Spleen (tissue), 11 donors: ENCODE data around the gene MCEMP1. TPM values are rescaled to one million over a fixed set of nuclear protein-coding genes. Genes with fewer than 3 reads are reported as not detected.
A peak's percentile ranks its signal among the peaks of the same experiment; 100 is the strongest.

Experiments used
- DNase-seq: peaks from one replicate; pipeline ENCODE4 v3.0.0-alpha.2; 2020
- H3K27ac ChIP-seq, 8 donors: fragments of 200-600 bp; sonication (generic) in 7 of 8; 1 replicate in 4 of 8; 2 replicates in 4 of 8; pipeline versions ENCODE4 v1.5.0 to v1.8.0; 2016 to 2021; ENCODE audit warnings: inconsistent platforms in 4 of 8, mild to moderate bottlenecking in 4 of 8, moderate library complexity in 1 of 8
- H3K27me3 ChIP-seq, 7 donors: fragments of 200-600 bp; sonication (generic) in 6 of 7; replicated peaks in 1 of 7; 1 replicate in 4 of 7; 2 replicates in 3 of 7; pipeline versions ENCODE4 v1.5.0 to v1.8.0; 2016 to 2021; ENCODE audit warnings: inconsistent platforms in 3 of 7, mild to moderate bottlenecking in 1 of 7
- H3K36me3 ChIP-seq, 6 donors: fragments of 200-600 bp; sonication (generic) in 5 of 6; 1 replicate in 4 of 6; 2 replicates in 2 of 6; pipeline versions ENCODE4 v1.5.0 to v1.8.0; 2016 to 2021; ENCODE audit warnings: inconsistent platforms in 2 of 6
- H3K4me1 ChIP-seq, 6 donors: fragments of 200-600 bp; sonication (generic) in 5 of 6; 1 replicate in 3 of 6; 2 replicates in 3 of 6; pipeline versions ENCODE4 v1.5.0 to v1.8.0; 2016 to 2021; ENCODE audit warnings: inconsistent platforms in 3 of 6
- H3K4me3 ChIP-seq, 8 donors: fragments of 200-600 bp; sonication (generic) in 7 of 8; 1 replicate in 4 of 8; 2 replicates in 4 of 8; pipeline versions ENCODE4 v1.5.0 to v1.8.0; 2016 to 2021; ENCODE audit warnings: inconsistent platforms in 4 of 8, mild to moderate bottlenecking in 4 of 8, moderate library complexity in 2 of 8
- H3K9me3 ChIP-seq, 8 donors: fragments of 200-600 bp; sonication (generic) in 7 of 8; 1 replicate in 4 of 8; 2 replicates in 4 of 8; pipeline versions ENCODE4 v1.5.0 to v1.8.0; 2016 to 2021; ENCODE audit warnings: inconsistent platforms in 4 of 8
- CTCF ChIP-seq, 11 experiments: fragments of 200-600 bp in 7 of 11; fragments of 450-650 bp in 4 of 11; sonication (generic) in 4 of 11; IDR thresholded peaks in 8 of 11; conservative IDR thresholded peaks in 3 of 11; 1 replicate in 7 of 11; 2 replicates in 4 of 11; pipeline versions ENCODE4 v1.4.0 to v1.8.0; 2016 to 2021; ENCODE audit warnings: antibody characterized with exemption in 11 of 11, inconsistent platforms in 4 of 11, mild to moderate bottlenecking in 1 of 11
- POLR2A ChIP-seq, 3 donors: fragments of 450-650 bp; IDR thresholded peaks; one replicate each; pipeline ENCODE4 v1.5.1; 2017; ENCODE audit warnings: antibody characterized with exemption in 3 of 3, mild to moderate bottlenecking in 1 of 3
- POLR2AphosphoS5 ChIP-seq, 3 donors: sonication (generic); formaldehyde crosslinking; IDR thresholded peaks; one replicate each; pipeline ENCODE4 v1.5.1; 2017; ENCODE audit warnings: antibody characterized with exemption in 3 of 3
- WGBS, 5 donors: extraction: QIAGEN DNeasy Blood & Tissue Kit in 3 of 5; methylation state at CpG; one replicate each; pipeline versions ENCODE4 v1.1.5 to v1.1.7; 2013 to 2018; 5-methylcytosine and 5-hydroxymethylcytosine counted together
- intact Hi-C: fragments of 100-400 bp; cut with DNase I; formaldehyde crosslinking; loops from one replicate; pipeline ENCODE4 v1.15.0; 2023; ENCODE audit warnings: low total_unique reads
- polyA plus RNA-seq, 3 donors: library from polyadenylated mRNA; stranded (reverse); fragments of 200-250 nt; gene quantifications; one replicate each; pipeline ENCODE4 v1.2.1, GENCODE V29; 2013
- total RNA-seq, 7 donors: library from RNA; depleted of rRNA in 3 of 7; stranded (reverse); fragments of >200 nt in 3 of 7; fragmentation: NEBNext Ultra II Directional in 4 of 7; extraction: Animal tissue kit (Norgen Biotek cat#: 25700) in 4 of 7; gene quantifications; one replicate each; pipeline versions ENCODE4 v1.1.0 to v1.2.1, GENCODE V29; 2016 to 2021
- donor health status: healthy with polysubstance abuse.
- donor health status: DM: no; HTN: no; CAD: no; lungs with moderate emphysema.
- donor health status: DM: no; HTN: no; CAD: no.
- donor health status: Bipolar disorder and iron deficiency.
- donor health status: healthy.
- donor health status: DM: no; HTN: no; CAD: no.
- donor health status: DM: yes; HTN: yes; CAD: no.

The MCEMP1 gene
- total and polyA plus RNA-seq, 10 donors = 3.9 to 95.6 (median 24.1) TPM

GRCh38 chr19:7680606-7681339 is 3.9 kb downstream of the MCEMP1 start, which contains the start of gene TRAPPC5:
TSS of gene TRAPPC5 (plus strand) at chr19:7680833. CDS start at chr19:7682254, 1,421 bp downstream.
- peak; percentile 98 for DNase-seq
- Histone ChIP-seq H3K27me3 (peaks cover 0 to 42% (median 14%) of the 10 kb centered on the region in 7 donors), H3K36me3 (peaks cover 0 to 39% (median 29%) of the 10 kb centered on the region in 6 donors), H3K9me3 (no peaks in the 10 kb centered on the region), H3K27ac (peak within 1 kb of the TSS; percentile 78 to 98 (median 96)), H3K4me3 (peak within 1 kb of the TSS; percentile 78 to 100 (median 94)), H3K4me1 (peaks cover 6 to 80% (median 42%) of the 10 kb centered on the region in 6 donors)
- WGBS, 5 donors = 0 to 1% (median 0%) methylated on average over 24 to 79 of the region's 79 CpGs
- intact Hi-C loops = loop anchor here (5.0 kb wide), 2 partner anchors 113 to 117 kb away; no protein-coding TSS in a partner anchor
- peak in 2 of 3 donors; percentile 47 to 67 for TF ChIP-seq POLR2A (IDR thresholded peaks at IDR 0.05)
- TF ChIP-seq CTCF (IDR thresholded peaks at IDR 0.05 in 8 of 11, conservative IDR thresholded peaks at IDR 0.05 in 3 of 11) = peak; percentile 37 to 100 (median 100)
- TF ChIP-seq POLR2AphosphoS5 (IDR thresholded peaks at IDR 0.05) = peak; percentile 91 to 93 (median 91)

GRCh38 chr19:7681340-7682174 is 4.7 kb downstream of the MCEMP1 start:
- intact Hi-C loops = loop anchor here (5.0 kb wide), 2 partner anchors 114 to 116 kb away; no protein-coding TSS in a partner anchor
- TF ChIP-seq CTCF (IDR thresholded peaks at IDR 0.05 in 8 of 11, conservative IDR thresholded peaks at IDR 0.05 in 3 of 11) = peak in 10 of 11 experiments; percentile 40 to 79 (median 65)
- peak in 2 of 3 donors; percentile 37 to 78 for TF ChIP-seq POLR2AphosphoS5 (IDR thresholded peaks at IDR 0.05)
- no peak for TF ChIP-seq POLR2A (IDR thresholded peaks at IDR 0.05)
- H3K27me3 ChIP-seq = peaks cover 0 to 34% (median 14%) of the 10 kb centered on the region in 7 donors
- H3K27ac ChIP-seq = peak overlapping the region; percentile 78 to 98 (median 96)
- peak; percentile 94 for DNase-seq
- H3K36me3 ChIP-seq = peaks cover 0 to 44% (median 29%) of the 10 kb centered on the region in 6 donors
- peaks cover 6 to 72% (median 35%) of the 10 kb centered on the region in 6 donors for H3K4me1 ChIP-seq
- WGBS, 5 donors = 2 to 9% (median 6%) methylated on average over 40 to 43 of the region's 43 CpGs
- no peaks in the 10 kb centered on the region for H3K9me3 ChIP-seq
- H3K4me3 ChIP-seq = peak overlapping the region; percentile 78 to 100 (median 94)

- 84 to 94% (median 86%) methylated on average over 53 to 74 of the region's 74 CpGs for WGBS, 5 donors
- peak overlapping the region in 7 of 8 donors; percentile 91 to 98 (median 97) for H3K27ac ChIP-seq
- H3K4me1 ChIP-seq = peaks cover 6 to 64% (median 31%) of the 10 kb centered on the region in 6 donors
- peaks cover 0 to 44% (median 29%) of the 10 kb centered on the region in 6 donors for H3K36me3 ChIP-seq
- no peaks in the 10 kb centered on the region for H3K9me3 ChIP-seq
- peaks cover 0 to 27% (median 8%) of the 10 kb centered on the region in 7 donors for H3K27me3 ChIP-seq
- TF ChIP-seq POLR2A (IDR thresholded peaks at IDR 0.05) = no peak
- TF ChIP-seq POLR2AphosphoS5 (IDR thresholded peaks at IDR 0.05) = peak in 2 of 3 donors; percentile 23 to 56
- DNase-seq = peak; percentile 88
- H3K4me3 ChIP-seq = peak overlapping the region in 6 of 8 donors; percentile 78 to 97 (median 92)
- intact Hi-C loops = loop anchor here (5.0 kb wide), 2 partner anchors 115 kb away; no protein-coding TSS in a partner anchor
These were observed 5.4 kb downstream of the MCEMP1 start for GRCh38 chr19:7682175-7682855.
